NCI-H2171 treated with DMSO at 0.1 percent for 48 hours (cell line): ENCODE data around the gene PDE9A.
A peak's percentile ranks its signal among the peaks of the same experiment; 100 is the strongest.

ENCODE experiments used
- DNase-seq: peaks from one replicate; lab custom pipeline; 2025; lab: John Stamatoyannopoulos, UW

PDE9A gene

GRCh38 chr21:42672699-42673458, 19.5 kb downstream of the PDE9A start:
- DNase-seq, result no peak

DNA sequence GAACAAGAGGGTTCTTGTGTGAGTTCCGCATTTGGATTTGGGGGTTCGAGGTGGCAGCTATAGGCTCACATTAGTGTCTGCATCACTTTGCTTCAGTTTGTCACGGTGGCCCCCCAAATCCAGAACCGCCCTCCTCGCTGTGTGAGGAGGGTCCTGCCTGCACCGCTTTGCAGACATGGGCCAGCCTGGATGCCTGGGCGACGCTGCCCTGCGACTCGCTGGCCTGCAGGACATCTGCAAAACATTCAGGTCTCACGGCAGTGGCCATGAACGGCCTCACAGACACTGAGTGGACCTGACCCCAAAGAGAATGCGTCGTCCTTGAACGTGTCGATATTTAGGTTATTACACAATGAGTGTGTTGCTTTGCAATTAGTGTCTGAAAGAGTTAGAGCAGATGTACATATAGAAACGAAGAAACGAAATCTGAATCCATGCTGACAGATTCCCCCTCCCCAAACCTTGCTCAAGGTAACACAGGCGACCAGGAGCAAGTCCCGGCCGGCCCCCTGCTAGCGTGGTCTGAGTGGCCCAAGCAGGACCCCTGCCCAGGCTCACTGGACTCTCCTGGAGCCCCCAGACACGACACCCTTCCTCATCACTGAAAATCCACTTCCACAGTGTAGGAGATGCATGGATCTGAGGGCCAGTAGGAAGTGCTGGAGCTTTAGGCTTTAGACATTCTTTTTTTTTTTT, 20.4 kb downstream of the PDE9A start:
- DNase-seq, result no peak

- peak; percentile 63 for DNase-seq
Measured at GRCh38 chr21:42674351-42674940, 21.0 kb downstream of the PDE9A start.

GRCh38 chr21:42675403-42675802, 22.0 kb downstream of the PDE9A start:
- no peak for DNase-seq

- DNase-seq, result no peak
Measured at GRCh38 chr21:42676808-42677207, 23.4 kb downstream of the PDE9A start.

DNA sequence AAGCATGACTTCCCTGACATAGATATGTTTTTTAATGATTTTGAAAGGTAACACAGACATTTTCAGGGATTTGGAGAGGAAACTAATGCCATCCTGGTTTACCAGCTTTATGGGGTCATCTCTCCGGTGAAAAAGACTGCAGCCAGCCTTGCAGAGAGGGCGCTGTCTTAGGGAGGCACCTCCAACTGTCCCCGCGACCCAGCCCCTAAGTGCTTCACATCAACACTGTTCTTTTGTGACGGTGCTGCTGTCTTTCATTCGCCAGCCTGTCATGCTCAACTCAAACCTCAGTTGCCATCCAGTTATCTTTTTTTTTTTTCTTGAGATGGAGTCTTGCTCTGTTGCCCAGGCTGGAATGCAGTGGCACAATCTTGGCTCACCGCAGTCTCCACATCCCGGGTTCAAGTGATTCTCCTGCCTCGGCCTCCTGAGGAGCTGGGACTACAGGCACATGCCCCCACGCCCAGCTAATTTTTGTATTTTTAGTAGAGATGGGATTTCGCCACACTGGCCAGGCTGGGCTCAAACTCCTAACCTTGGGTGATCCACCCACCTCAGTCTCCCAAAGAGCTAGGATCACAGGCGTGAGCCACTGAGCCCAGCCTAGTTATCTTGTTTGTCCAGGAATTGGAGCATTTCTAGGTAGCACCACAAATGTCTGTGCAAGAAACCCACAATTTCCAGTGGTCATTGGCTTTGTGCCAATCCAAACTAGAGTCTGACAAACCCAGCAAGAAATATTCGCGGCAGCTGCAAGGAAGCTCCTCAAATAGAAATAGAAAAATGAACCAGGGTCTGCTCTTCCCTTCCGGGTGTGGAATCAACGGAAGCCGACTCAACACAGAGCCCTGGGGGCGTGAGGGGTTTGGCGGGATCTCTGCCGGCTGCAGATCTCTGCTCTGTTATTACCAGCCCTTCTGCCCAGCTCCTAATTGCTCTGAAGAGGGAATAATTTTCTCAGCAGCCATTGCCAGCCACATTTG, 24.2 kb downstream of the PDE9A start:
- DNase-seq, result no peak

GRCh38 chr21:42678618-42679295, 25.3 kb downstream of the PDE9A start:
- DNase-seq, result no peak

GRCh38 chr21:42679319-42680057, 26.1 kb downstream of the PDE9A start:
- DNase-seq, result no peak

GRCh38 chr21:42680058-42680330, 26.6 kb downstream of the PDE9A start:
- no peak for DNase-seq

- DNase-seq, result no peak
Measured at GRCh38 chr21:42680429-42680828, 27.0 kb downstream of the PDE9A start.

DNA sequence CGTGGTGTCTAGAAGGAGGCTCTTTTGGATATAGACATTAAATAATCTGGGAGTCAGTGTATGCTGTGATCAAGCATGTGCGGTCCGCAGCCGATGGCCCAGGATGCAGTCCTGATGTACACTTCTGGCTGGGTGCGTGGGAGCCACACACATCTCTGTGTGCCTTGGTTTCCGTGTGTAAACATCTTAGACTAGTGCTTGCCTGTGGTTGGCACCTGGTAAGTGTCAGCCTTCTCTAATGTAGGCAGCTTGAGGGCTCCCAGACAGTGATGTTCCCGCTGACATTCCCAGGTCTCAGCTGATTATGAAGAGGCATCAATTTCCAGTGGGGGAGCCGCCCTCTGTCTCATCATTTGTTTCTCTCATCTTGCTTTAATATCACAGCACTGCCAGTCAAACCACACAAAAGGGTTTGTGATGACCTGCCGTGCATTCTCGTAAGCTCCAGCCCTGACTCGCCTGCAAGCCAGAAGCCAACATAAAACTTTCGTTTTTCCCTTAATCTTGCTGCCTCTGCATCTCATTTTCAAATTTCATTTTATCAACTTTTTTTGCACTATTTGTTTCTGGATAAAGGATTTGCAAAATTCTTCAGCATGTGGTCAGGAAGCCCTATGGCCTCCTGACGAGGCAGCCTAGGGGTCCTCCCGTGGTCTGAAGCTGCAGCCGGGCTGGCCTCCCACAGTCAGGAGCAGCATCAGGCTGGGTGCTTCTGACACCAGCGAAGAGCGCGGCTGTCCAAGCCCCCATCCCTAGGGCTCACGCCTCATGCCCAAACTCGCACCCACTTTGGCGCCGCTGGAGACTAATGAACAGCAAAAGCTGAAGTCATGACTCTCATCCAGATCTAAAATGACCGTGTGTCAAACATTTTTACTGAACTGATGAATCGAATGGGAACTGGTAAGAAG, 28.1 kb downstream of the PDE9A start:
- no peak for DNase-seq

- no peak for DNase-seq
Measured at GRCh38 chr21:42682661-42683210, 29.3 kb downstream of the PDE9A start.

DNA sequence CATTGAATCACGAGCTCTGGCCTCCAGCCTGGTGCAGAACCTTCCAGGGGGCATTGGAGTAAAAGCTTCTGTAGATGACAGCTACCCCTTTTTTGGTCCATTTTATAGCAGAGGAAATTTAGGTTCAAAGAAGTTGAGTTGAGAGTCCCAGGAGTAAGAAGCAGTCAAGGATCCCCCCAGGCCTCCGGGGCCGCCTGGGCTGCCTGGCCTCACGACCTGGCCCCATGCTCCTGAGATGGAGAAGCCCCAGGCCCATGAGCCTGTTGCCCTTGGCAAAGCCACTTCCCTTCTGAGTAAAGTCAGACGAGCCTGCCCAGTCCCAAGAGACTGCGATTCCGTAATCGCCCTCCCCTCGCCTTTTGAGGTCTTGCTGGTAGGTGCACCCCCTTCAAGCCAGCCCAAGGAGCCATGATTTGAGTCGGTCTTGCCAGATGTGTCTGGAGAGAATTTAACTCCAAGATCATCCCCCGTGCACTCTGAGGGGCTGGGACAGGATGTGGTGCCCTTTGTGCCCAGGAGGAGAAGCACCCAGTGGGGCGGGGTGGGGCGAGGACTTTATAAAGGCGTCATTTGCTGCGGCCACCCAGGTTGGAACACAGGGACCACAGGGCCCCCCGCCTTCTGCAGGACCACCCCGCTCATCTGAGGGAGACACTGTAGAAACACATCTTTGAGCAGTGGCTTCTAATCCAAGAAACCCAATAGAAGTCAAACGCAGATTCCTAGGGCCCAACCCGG, 30.1 kb downstream of the PDE9A start:
- no peak for DNase-seq

DNA sequence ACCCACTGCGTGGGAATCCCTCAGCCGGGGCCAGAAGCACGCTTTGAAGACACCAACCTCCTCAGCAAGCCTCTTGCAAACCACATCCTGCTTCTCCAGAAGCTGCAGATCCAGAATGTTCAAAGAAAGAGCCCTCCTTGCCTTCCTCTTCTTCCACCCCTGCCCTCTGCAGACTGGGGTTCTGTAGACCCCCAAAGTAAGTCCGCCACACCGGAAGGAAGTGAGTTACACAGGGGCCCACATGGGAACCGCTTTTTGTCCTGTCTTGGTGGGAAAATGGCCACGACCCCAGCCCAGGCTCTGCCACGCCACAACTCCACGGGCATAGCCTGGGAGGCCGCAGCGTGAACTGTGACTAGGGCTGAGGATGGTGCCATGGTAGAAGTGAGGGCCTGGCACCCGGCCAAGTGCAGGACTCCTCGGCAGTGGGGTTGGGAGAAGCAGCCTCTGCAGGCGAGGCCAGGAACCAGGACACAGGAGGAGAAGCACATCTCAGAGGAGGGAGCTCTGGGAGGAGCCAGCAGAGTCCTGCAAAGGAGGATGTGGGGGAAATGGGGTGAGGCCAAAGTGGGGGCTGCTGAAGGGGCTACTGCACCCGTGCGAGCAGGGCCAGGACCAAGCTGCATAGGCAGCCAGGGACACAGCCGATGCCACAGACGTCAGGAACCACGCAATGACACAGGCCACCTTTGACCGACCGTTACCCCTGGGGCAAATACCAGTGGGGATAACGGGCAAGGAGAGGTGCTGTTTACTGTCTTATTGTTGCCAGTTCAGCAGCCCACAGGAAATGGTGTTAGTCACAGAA, 30.9 kb downstream of the PDE9A start:
- DNase-seq, result no peak

DNA sequence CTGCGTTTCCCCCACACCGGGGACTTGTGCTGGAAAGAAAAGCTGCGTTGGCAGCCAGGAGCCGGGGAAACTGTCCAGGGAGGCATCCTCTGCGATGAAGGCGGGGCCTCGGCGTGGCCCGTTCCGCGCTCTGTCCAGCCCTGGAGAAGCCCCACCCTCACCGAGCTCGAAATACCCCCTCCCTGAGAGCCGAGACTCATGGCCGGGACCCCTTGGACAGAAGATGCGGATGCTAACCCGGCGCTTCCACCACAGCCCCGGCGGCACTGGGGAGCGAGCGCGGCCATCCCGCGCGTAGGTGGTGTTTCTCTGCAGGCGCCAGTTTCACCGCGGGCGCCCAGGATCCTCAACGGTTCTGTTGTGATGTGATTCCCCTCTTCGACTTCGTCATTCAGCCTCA, 31.6 kb downstream of the PDE9A start:
- DNase-seq, result no peak

DNA sequence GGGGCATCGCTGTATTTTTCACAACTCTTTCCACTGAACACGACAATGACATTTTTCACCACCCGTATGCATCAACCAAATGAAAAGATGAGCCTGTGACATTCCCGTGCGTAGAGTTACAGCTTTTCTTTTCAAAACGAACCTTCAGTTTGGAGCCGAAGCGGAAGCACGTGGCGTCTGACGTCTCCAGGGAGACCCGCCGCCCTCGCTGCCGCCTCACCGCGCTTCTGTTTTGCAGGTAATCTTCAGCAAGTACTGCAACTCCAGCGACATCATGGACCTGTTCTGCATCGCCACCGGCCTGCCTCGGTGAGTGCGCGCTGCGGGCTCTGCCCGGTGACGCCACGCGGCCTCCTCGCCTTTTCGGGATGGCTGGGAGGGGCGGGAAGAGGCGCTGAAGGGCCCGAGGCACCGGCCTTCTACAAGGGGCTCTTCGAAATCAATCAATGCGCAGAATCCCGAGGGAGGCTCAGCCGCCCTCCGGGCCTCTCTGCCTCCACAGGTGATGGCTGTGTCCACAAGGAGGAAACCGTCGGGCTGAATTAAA, 32.6 kb downstream of the PDE9A start:
- no peak for DNase-seq

DNA sequence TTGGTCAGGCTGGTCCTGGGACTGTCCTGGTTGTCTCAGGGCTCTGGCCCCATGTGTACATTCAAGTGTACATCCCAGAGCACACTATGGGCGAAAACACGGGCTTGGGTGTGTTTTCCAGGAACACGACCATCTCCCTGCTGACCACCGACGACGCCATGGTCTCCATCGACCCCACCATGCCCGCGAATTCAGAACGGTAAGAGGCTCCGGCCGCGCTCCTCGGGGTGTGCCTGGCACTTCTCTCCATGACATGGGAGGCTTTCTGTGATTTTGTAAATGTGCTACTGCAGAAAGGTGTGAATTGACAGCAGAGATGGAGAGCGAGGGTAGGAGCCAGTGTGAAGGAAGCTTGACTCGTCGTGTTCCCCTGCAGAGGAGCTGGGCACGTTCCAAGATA, 34.4 kb downstream of the PDE9A start:
- no peak for DNase-seq
